Stomach (tissue), 9 donors: ENCODE data around the gene TSPAN1. TPM values are rescaled to one million over a fixed set of nuclear protein-coding genes. Genes with fewer than 3 reads are reported as not detected.
"Not testable (repeated sequence)": the region's sequence is repeated elsewhere in the genome, so short reads cannot be mapped to it uniquely, and the experiment has no call there.

Source experiments
- DNase-seq, 2 donors: peaks; one replicate each; pipeline versions ENCODE4 v3.0.0 to v3.0.0-alpha.2; 2013 to 2019
- H3K27ac ChIP-seq, 5 donors: fragments of 200-600 bp in 4 of 5; sonication (generic) in 4 of 5; one replicate each; pipeline ENCODE4 v1.5.1; 2013 to 2019; ENCODE audit warnings: mild to moderate bottlenecking in 1 of 5, moderate library complexity in 1 of 5
- H3K27me3 ChIP-seq, 3 donors: fragments of 200-600 bp; sonication (generic); one replicate each; pipeline ENCODE4 v1.5.1; 2017 to 2019; ENCODE audit warnings: mixed run types in 1 of 3
- H3K36me3 ChIP-seq, 4 donors: fragments of 200-600 bp; sonication (generic); 1 replicate in 3 of 4; 2 replicates in 1 of 4; pipeline ENCODE4 v1.5.1; 2016 to 2019
- H3K4me1 ChIP-seq, 4 donors: fragments of 200-600 bp; sonication (generic); one replicate each; pipeline ENCODE4 v1.5.1; 2016 to 2019
- H3K4me3 ChIP-seq, 4 donors: fragments of 200-600 bp; sonication (generic) in 3 of 4; one replicate each; pipeline ENCODE4 v1.5.1; 2016 to 2019; ENCODE audit warnings: mild to moderate bottlenecking in 1 of 4
- H3K9me3 ChIP-seq, 4 donors: fragments of 200-600 bp; sonication (generic); one replicate each; pipeline ENCODE4 v1.5.1; 2016 to 2019
- CTCF ChIP-seq, 7 experiments: fragments of 450-650 bp in 4 of 7; fragments of 200-600 bp in 3 of 7; sonication (generic) in 3 of 7; IDR thresholded peaks; one replicate each; pipeline ENCODE4 v1.5.1; 2016 to 2019; ENCODE audit warnings: antibody characterized with exemption in 7 of 7, control low read depth in 2 of 7, mild to moderate bottlenecking in 1 of 7
- EP300 ChIP-seq: sonication (generic); formaldehyde crosslinking; IDR thresholded peaks from one replicate; pipeline ENCODE4 v1.6.1; 2017; ENCODE audit warnings: antibody characterized with exemption
- POLR2A ChIP-seq, 4 donors: fragments of 450-650 bp; IDR thresholded peaks; one replicate each; pipeline ENCODE4 v1.6.1; 2016; ENCODE audit warnings: antibody characterized with exemption in 4 of 4, control low read depth in 2 of 4, mild to moderate bottlenecking in 1 of 4, moderate library complexity in 1 of 4
- POLR2AphosphoS5 ChIP-seq, 3 donors: sonication (generic); formaldehyde crosslinking; IDR thresholded peaks; one replicate each; pipeline ENCODE4 v1.6.1; 2016; ENCODE audit warnings: antibody characterized with exemption in 3 of 3
- WGBS, 5 donors: extraction: QIAGEN DNeasy Blood & Tissue Kit in 3 of 5; methylation state at CpG; one replicate each; pipeline versions ENCODE4 v1.1.5 to v1.1.7; 2013 to 2018; 5-methylcytosine and 5-hydroxymethylcytosine counted together
- intact Hi-C: fragments of 100-400 bp; cut with DNase I; formaldehyde crosslinking; loops from one replicate; pipeline ENCODE4 v1.15.1; 2023; ENCODE audit warnings: low total_unique reads
- polyA plus RNA-seq, 3 donors: library from polyadenylated mRNA; stranded (reverse); fragments of 200-250 nt; gene quantifications; one replicate each; pipeline ENCODE4 v1.2.3, GENCODE V29; 2013
- total RNA-seq, 5 donors: library from RNA; depleted of rRNA; stranded (reverse); fragments of >200 nt; gene quantifications; one replicate each; pipeline versions ENCODE4 v1.1.0 to v1.2.3, GENCODE V29; 2014 to 2016
- donor health status: healthy with polysubstance abuse.
- donor health status: Bipolar disorder and iron deficiency.
- donor health status: healthy.

TSPAN1 gene
- total and polyA plus RNA-seq, 8 donors: 35.9 to 154 (median 73.0) TPM

DNA sequence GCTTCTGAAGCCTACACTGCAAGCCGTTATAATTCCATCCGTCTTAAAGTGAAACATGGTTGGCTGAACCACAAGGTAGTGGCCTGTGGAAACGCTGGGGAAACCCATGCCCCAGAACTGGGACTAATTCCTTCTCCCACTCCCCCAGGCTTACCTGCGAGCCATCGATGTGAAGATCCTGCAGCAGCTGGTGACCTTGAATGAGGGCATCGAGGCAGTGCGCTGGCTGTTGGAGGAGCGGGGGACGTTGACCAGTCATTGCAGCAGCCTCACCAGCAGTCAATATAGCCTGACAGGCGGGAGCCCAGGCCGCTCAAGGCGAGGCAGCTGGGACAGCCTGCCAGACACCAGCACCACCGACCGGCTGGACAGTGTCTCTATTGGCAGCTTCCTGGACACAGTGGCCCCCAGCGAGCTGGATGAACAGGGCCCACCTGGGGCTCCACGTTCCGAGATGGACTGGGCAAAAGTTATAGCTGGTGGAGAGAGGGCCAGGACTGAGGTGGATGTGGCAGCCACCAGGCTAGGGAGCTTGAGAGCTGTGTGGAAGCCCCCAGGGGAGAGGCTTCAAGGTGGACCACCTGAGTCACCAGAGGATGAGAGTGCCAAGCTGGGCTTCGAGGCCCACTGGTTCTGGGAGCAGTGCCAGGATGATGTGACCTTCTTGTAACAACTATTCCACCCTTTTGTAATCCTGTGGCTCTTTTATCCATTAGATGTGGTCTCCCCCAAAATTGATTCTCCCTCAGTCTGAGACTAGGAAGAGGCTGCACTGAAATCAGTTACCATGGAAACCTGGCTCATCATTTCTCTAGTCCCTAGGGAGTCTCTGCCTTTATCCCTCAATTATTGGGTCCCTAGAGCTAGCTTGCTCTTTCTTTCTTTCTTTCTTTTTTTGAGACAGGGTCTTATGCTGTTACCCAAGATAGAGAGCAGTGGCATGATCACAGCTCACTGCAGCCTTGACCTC lies 44.9 kb downstream of the TSPAN1 start:
- Histone ChIP-seq H3K4me3 (no peak overlapping the region), H3K4me1 (peaks cover 0 to 10% (median 5%) of the 10 kb centered on the region in 4 donors), H3K36me3 (peaks cover 0 to 10% (median 3%) of the 10 kb centered on the region in 4 donors), H3K9me3 (no peaks in the 10 kb centered on the region), H3K27me3 (no peaks in the 10 kb centered on the region), H3K27ac (no peak overlapping the region)
- TF ChIP-seq EP300 (no peak), CTCF (IDR thresholded peaks at IDR 0.05) (no peak), POLR2AphosphoS5 (IDR thresholded peaks at IDR 0.05) (no peak), POLR2A (IDR thresholded peaks at IDR 0.05) (no peak)
- no peak for DNase-seq
- 71 to 88% (median 81%) methylated on average over 11 to 18 of the region's 18 CpGs for WGBS, 5 donors
- intact Hi-C loops: no loop called here

- H3K27ac ChIP-seq: no peak overlapping the region
- H3K27me3 ChIP-seq: no peaks in the 10 kb centered on the region
- TF ChIP-seq POLR2A (IDR thresholded peaks at IDR 0.05): no peak
- TF ChIP-seq CTCF (IDR thresholded peaks at IDR 0.05): no peak
- no peak for TF ChIP-seq EP300
- no peak for TF ChIP-seq POLR2AphosphoS5 (IDR thresholded peaks at IDR 0.05)
- H3K36me3 ChIP-seq: peaks cover 0 to 10% (median 3%) of the 10 kb centered on the region in 4 donors
- DNase-seq: no peak
- H3K4me3 ChIP-seq: no peak overlapping the region
- WGBS, 5 donors: 71 to 90% (median 77%) methylated on average over 3 of the region's 3 CpGs
- intact Hi-C loops: no loop called here
- peaks cover 0 to 10% (median 5%) of the 10 kb centered on the region in 4 donors for H3K4me1 ChIP-seq
- H3K9me3 ChIP-seq: no peaks in the 10 kb centered on the region
These were observed 45.9 kb downstream of the TSPAN1 start for GRCh38 chr1:46220808-46221207.

GRCh38 chr1:46221749-46222148 lies 46.9 kb downstream of the TSPAN1 start:
- peaks cover 0 to 10% (median 5%) of the 10 kb centered on the region in 4 donors for H3K4me1 ChIP-seq
- peaks cover 0 to 10% (median 3%) of the 10 kb centered on the region in 4 donors for H3K36me3 ChIP-seq
- intact Hi-C loops: no loop called here
- no peaks in the 10 kb centered on the region for H3K9me3 ChIP-seq
- DNase-seq: peak in 1 of 2 donors; percentile 36
- no peak overlapping the region for H3K27ac ChIP-seq
- H3K27me3 ChIP-seq: no peaks in the 10 kb centered on the region
- no peak overlapping the region for H3K4me3 ChIP-seq
- 41 to 58% (median 45%) methylated on average over 4 of the region's 4 CpGs for WGBS, 5 donors
- TF ChIP-seq POLR2A (IDR thresholded peaks at IDR 0.05) (no peak), POLR2AphosphoS5 (IDR thresholded peaks at IDR 0.05) (no peak), CTCF (IDR thresholded peaks at IDR 0.05) (no peak), EP300 (no peak)

- H3K4me1 ChIP-seq, intact Hi-C loops, H3K27ac ChIP-seq, H3K27me3 ChIP-seq, H3K9me3 ChIP-seq, DNase-seq, H3K4me3 ChIP-seq: not testable (repeated sequence)
- WGBS, 5 donors: 74 to 76% (median 76%) methylated on average over 11 of the region's 11 CpGs
- peaks cover 0 to 10% (median 3%) of the 10 kb centered on the region in 4 donors for H3K36me3 ChIP-seq
These were observed 48.2 kb downstream of the TSPAN1 start for GRCh38 chr1:46223055-46223454.
